ENCODE data around the gene SLC6A3.

Gene SLC6A3

DNA sequence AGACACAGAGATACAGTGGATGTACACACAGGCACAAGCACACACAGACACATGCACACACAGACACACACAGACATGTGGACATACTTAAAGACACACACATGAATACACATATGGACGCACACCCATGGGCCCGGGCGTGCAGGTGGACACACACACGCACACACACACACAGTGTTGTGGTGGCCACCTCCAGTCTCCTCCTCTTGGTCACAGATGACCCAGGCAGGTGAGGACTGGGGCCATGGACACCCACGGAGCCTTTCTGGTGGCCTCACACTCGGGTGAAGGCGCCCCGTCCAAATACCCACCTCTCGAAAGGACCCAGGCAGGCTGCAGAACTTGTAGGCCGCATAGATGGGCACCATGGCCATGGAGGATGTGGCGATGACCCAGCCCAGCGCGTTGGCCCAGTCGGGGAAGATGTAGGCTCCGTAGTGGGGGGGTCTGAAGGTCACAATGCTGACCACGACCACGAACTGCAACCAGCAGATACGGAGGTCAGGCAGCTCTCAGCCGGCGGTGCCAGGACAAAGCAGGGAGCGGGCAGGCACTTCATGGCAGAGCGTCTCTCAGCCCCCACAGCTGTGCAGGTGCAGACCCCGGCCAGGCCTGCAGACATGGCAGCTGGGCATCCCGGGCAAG lies 42.5 kb downstream of the SLC6A3 start:
- TF ChIP-seq ZFX (IDR thresholded peaks at IDR 0.05), result no peak
- TF ChIP-seq, protein P1, sequence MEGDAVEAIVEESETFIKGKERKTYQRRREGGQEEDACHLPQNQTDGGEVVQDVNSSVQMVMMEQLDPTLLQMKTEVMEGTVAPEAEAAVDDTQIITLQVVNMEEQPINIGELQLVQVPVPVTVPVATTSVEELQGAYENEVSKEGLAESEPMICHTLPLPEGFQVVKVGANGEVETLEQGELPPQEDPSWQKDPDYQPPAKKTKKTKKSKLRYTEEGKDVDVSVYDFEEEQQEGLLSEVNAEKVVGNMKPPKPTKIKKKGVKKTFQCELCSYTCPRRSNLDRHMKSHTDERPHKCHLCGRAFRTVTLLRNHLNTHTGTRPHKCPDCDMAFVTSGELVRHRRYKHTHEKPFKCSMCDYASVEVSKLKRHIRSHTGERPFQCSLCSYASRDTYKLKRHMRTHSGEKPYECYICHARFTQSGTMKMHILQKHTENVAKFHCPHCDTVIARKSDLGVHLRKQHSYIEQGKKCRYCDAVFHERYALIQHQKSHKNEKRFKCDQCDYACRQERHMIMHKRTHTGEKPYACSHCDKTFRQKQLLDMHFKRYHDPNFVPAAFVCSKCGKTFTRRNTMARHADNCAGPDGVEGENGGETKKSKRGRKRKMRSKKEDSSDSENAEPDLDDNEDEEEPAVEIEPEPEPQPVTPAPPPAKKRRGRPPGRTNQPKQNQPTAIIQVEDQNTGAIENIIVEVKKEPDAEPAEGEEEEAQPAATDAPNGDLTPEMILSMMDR (conservative IDR thresholded peaks at IDR 0.05), result no peak
- H3K27ac ChIP-seq, result no peak overlapping the region

GRCh38 chr5:1401536-1402138 lies 43.6 kb downstream of the SLC6A3 start:
- TF ChIP-seq, protein P1 (conservative IDR thresholded peaks at IDR 0.05), result no peak
- TF ChIP-seq ZFX (IDR thresholded peaks at IDR 0.05), result no peak
- no peak overlapping the region for H3K27ac ChIP-seq

- TF ChIP-seq, protein P1 (conservative IDR thresholded peaks at IDR 0.05), result no peak
- TF ChIP-seq ZFX (IDR thresholded peaks at IDR 0.05), result no peak
- H3K27ac ChIP-seq, result no peak overlapping the region
Measured at GRCh38 chr5:1400936-1401335, 44.3 kb downstream of the SLC6A3 start.

- TF ChIP-seq ZFX (IDR thresholded peaks at IDR 0.05), result no peak
- TF ChIP-seq, protein P1 (conservative IDR thresholded peaks at IDR 0.05), result no peak
- no peak overlapping the region for H3K27ac ChIP-seq
Measured at GRCh38 chr5:1400211-1400855, 44.9 kb downstream of the SLC6A3 start.

DNA sequence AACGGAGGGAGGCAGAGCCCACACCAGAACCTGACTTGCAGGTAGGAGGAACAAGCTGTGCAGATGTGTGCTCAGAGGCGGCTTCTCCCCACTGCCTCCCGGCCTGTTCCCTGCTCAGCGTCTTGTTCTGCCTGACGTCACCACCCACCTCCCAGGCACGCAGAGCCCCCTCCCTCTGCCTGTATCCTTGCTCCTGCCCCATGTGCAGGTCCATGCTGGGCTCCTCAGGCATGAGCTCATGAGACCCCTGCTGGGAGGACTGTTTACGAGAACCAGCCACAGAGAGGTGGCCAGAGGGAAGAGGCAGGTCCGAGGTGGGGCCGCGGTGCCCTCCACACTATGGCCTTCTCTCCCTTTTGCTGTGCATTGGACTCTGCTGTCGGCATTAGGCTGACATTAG lies 45.5 kb downstream of the SLC6A3 start:
- no peak overlapping the region for H3K27ac ChIP-seq
- no peak for TF ChIP-seq ZFX (IDR thresholded peaks at IDR 0.05)
- TF ChIP-seq, protein P1 (conservative IDR thresholded peaks at IDR 0.05), result no peak

- TF ChIP-seq, protein P1 (conservative IDR thresholded peaks at IDR 0.05), result no peak
- no peak for TF ChIP-seq ZFX (IDR thresholded peaks at IDR 0.05)
- H3K27ac ChIP-seq, result no peak overlapping the region
Measured at GRCh38 chr5:1396293-1396816, 48.9 kb downstream of the SLC6A3 start.

All from C4-2B (cell line).